Liver (tissue), 9 donors: Measurements from ENCODE around the gene PITHD1. TPM values are rescaled to one million over a fixed set of nuclear protein-coding genes. Genes with fewer than 3 reads are reported as not detected.
A peak's percentile ranks its signal among the peaks of the same experiment; 100 is the strongest.
"Not testable (repeated sequence)": the region's sequence is repeated elsewhere in the genome, so short reads cannot be mapped to it uniquely, and the experiment has no call there.

Experiments used
- DNase-seq: peaks from one replicate; pipeline ENCODE4 v3.0.0-alpha.2; 2017; ENCODE audit warnings: low spot score
- H3K27ac ChIP-seq, 2 donors: one replicate each; pipeline ENCODE4 v1.7.0; 2013; ENCODE audit warnings: inconsistent platforms in 2 of 2, low read length in 2 of 2, control low read depth in 1 of 2, low read depth in 1 of 2, mild to moderate bottlenecking in 1 of 2
- H3K27me3 ChIP-seq, 4 donors: one replicate each; pipeline versions ENCODE4 v1.6.1 to v1.7.0; 2013; ENCODE audit warnings: low read length in 3 of 4, inconsistent platforms in 1 of 4, mild to moderate bottlenecking in 1 of 4, moderate library complexity in 1 of 4; ENCODE audit not compliant: control insufficient read depth in 4 of 4, insufficient read depth in 4 of 4
- H3K36me3 ChIP-seq, 4 donors: one replicate each; pipeline versions ENCODE4 v1.6.1 to v1.7.0; 2013; ENCODE audit warnings: low read length in 3 of 4, mild to moderate bottlenecking in 3 of 4, low read depth in 1 of 4, moderate library complexity in 1 of 4; ENCODE audit not compliant: control insufficient read depth in 4 of 4, insufficient read depth in 3 of 4
- H3K4me1 ChIP-seq, 4 donors: one replicate each; pipeline versions ENCODE4 v1.6.1 to v1.7.0; 2013; ENCODE audit warnings: low read length in 3 of 4, mild to moderate bottlenecking in 3 of 4, moderate library complexity in 1 of 4; ENCODE audit not compliant: control insufficient read depth in 4 of 4, insufficient read depth in 4 of 4
- H3K4me3 ChIP-seq, 3 donors: one replicate each; pipeline versions ENCODE4 v1.6.1 to v1.7.0; 2013; ENCODE audit warnings: low read length in 3 of 3, control low read depth in 1 of 3, low read depth in 1 of 3, mild to moderate bottlenecking in 1 of 3
- H3K9ac ChIP-seq, 2 donors: one replicate each; pipeline ENCODE4 v1.7.0; 2013; ENCODE audit warnings: low read length in 2 of 2, mild to moderate bottlenecking in 2 of 2, moderate library complexity in 2 of 2, control low read depth in 1 of 2, low read depth in 1 of 2
- H3K9me3 ChIP-seq, 4 donors: one replicate each; pipeline versions ENCODE4 v1.6.1 to v1.7.0; 2013; ENCODE audit warnings: low read length in 3 of 4; ENCODE audit not compliant: control insufficient read depth in 4 of 4
- EGR1 ChIP-seq, 2 donors: IDR thresholded peaks; 2 replicates each; pipeline ENCODE4 v1.6.1; 2016 to 2018; ENCODE audit warnings: antibody characterized with exemption in 2 of 2, low read depth in 2 of 2
- FOXA1 ChIP-seq: IDR thresholded peaks from 2 replicates; pipeline ENCODE4 v1.6.1; 2016; ENCODE audit warnings: antibody characterized with exemption
- FOXA2 ChIP-seq: IDR thresholded peaks from 2 replicates; pipeline ENCODE4 v1.6.1; 2016; ENCODE audit warnings: antibody characterized with exemption
- GABPA ChIP-seq, 2 donors: IDR thresholded peaks in 1 of 2; conservative IDR thresholded peaks in 1 of 2; 2 replicates each; pipeline ENCODE4 v1.6.1; 2016; ENCODE audit warnings: antibody characterized with exemption in 2 of 2, mild to moderate bottlenecking in 1 of 2, moderate library complexity in 1 of 2
- HNF4A ChIP-seq, 2 donors: conservative IDR thresholded peaks; 2 replicates each; pipeline ENCODE4 v1.6.1; 2016; ENCODE audit warnings: antibody characterized with exemption in 2 of 2, mild to moderate bottlenecking in 2 of 2
- HNF4G ChIP-seq: IDR thresholded peaks from 2 replicates; pipeline ENCODE4 v1.6.1; 2016; ENCODE audit warnings: antibody characterized with exemption
- JUND ChIP-seq, 2 donors: IDR thresholded peaks; 2 replicates each; pipeline ENCODE4 v1.6.1; 2016; ENCODE audit warnings: antibody characterized with exemption in 2 of 2
- NR2F2 ChIP-seq: IDR thresholded peaks from 2 replicates; pipeline ENCODE4 v1.6.1; 2016; ENCODE audit warnings: antibody characterized with exemption
- RAD21 ChIP-seq, 2 donors: IDR thresholded peaks; 2 replicates each; pipeline ENCODE4 v1.6.1; 2016; ENCODE audit warnings: antibody characterized with exemption in 2 of 2, mild to moderate bottlenecking in 2 of 2
- RXRA ChIP-seq, 2 donors: IDR thresholded peaks; 2 replicates each; pipeline ENCODE4 v1.6.1; 2017 to 2018; ENCODE audit warnings: antibody characterized with exemption in 2 of 2, mild to moderate bottlenecking in 1 of 2
- SP1 ChIP-seq: IDR thresholded peaks from 2 replicates; pipeline ENCODE4 v1.6.1; 2018; ENCODE audit warnings: antibody characterized with exemption, mild to moderate bottlenecking
- TAF1 ChIP-seq: conservative IDR thresholded peaks from 2 replicates; pipeline ENCODE4 v1.6.1; 2016; ENCODE audit warnings: antibody characterized with exemption, mild to moderate bottlenecking
- YY1 ChIP-seq: IDR thresholded peaks from 2 replicates; pipeline ENCODE4 v1.6.1; 2016; ENCODE audit warnings: antibody characterized with exemption, mild to moderate bottlenecking
- WGBS: extraction: QIAGEN DNeasy Blood & Tissue Kit; methylation state at CpG from one replicate; pipeline ENCODE4 v1.1.7; 2013; 5-methylcytosine and 5-hydroxymethylcytosine counted together
- polyA plus RNA-seq, 2 donors: library from polyadenylated mRNA; stranded (reverse) in 1 of 2; unstranded in 1 of 2; fragments of 200-250 nt in 1 of 2; fragments of >200 nt in 1 of 2; fragmentation: Nextera tagmentation in 1 of 2; extraction: Ambion mirVana in 1 of 2; gene quantifications; one replicate each; pipeline versions ENCODE4 v1.2.1 to v1.2.3, GENCODE V29; 2013 to 2015
- total RNA-seq, 2 donors: library from RNA; depleted of rRNA; stranded (reverse); fragments of >200 nt; gene quantifications; one replicate each; pipeline ENCODE4 v1.2.3, GENCODE V29; 2014
- TF ChIP-seq, protein P1 (sequence below): fragments of 150-350 bp; IDR thresholded peaks from 2 replicates; pipeline ENCODE4 v1.5.1; 2017; ENCODE audit warnings: improper control_type of control experiment, low read depth, low read length; ENCODE audit not compliant: missing input control
- TF ChIP-seq, protein P2 (sequence below): IDR thresholded peaks from 2 replicates; pipeline ENCODE4 v1.6.1; 2016; ENCODE audit warnings: antibody characterized with exemption
- TF ChIP-seq, protein P3 (sequence below): IDR thresholded peaks from 2 replicates; pipeline ENCODE4 v1.6.1; 2016; ENCODE audit warnings: antibody characterized with exemption
- donor health status: healthy.
- donor health status: healthy.
- donor health status: healthy.
- donor health status: healthy.
- donor health status: healthy.

The PITHD1 gene
- total and polyA plus RNA-seq, 4 donors = 17.1 to 86.4 (median 24.8) TPM

DNA sequence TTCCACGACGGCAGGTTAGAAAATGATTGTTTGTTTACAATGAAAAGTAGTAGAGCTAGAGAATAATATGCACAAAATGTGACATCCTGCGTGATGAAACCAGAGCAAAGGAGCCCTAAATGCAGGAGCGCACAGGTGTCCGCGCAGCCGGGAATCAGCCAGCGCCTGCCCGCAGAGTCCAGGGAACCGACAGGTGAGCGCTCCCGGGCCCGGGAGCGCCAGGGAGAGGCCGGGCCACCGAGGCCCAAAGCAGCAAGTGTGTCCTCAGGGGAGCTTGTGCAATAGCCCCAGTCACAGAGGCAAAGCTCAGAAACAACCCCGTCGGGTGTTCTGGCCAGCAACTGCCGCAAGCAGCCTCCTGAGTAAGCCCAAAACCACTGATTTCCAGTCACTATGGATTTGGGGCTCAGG lies 23.1 kb downstream of the PITHD1 start:
- peak; percentile 6 to 28 for TF ChIP-seq RAD21 (IDR thresholded peaks at IDR 0.05)
- TF ChIP-seq HNF4G = no peak
- TF ChIP-seq YY1 = peak; percentile 23
- TF ChIP-seq SP1 = peak; percentile 14
- no peak for TF ChIP-seq RXRA (IDR thresholded peaks at IDR 0.05)
- TF ChIP-seq JUND (IDR thresholded peaks at IDR 0.05) = no peak
- peaks cover 12 to 50% (median 44%) of the 10 kb centered on the region in 4 donors for H3K4me1 ChIP-seq
- no peaks in the 10 kb centered on the region for H3K9me3 ChIP-seq
- peak overlapping the region; percentile 35 to 50 for H3K9ac ChIP-seq
- H3K27ac ChIP-seq = peak overlapping the region; percentile 99 to 100
- peak overlapping the region; percentile 77 to 91 (median 80) for H3K4me3 ChIP-seq
- no peaks in the 10 kb centered on the region for H3K27me3 ChIP-seq
- no peak for DNase-seq
- H3K36me3 ChIP-seq = peaks cover 3 to 25% (median 6%) of the 10 kb centered on the region in 4 donors
- 11% methylated on average over 19 of the region's 19 CpGs for WGBS

GRCh38 chr1:23801876-23802275 lies 23.7 kb downstream of the PITHD1 start:
- Histone ChIP-seq H3K9me3 (no peaks in the 10 kb centered on the region), H3K4me1 (peaks cover 12 to 50% (median 44%) of the 10 kb centered on the region in 4 donors), H3K27me3 (no peaks in the 10 kb centered on the region), H3K36me3 (peaks cover 3 to 21% (median 7%) of the 10 kb centered on the region in 4 donors), H3K4me3 (no peak overlapping the region), H3K9ac (peak overlapping the region in 1 of 2 donors; percentile 8), H3K27ac (peak overlapping the region; percentile 99 to 100)
- no peak for DNase-seq
- TF ChIP-seq HNF4G (no peak), RXRA (IDR thresholded peaks at IDR 0.05) (peak; percentile 94 to 98), FOXA2 (no peak), HNF4A (conservative IDR thresholded peaks at IDR 0.05) (peak; percentile 5 to 28), TAF1 (no peak), FOXA1 (no peak), YY1 (no peak), RAD21 (IDR thresholded peaks at IDR 0.05) (no peak), EGR1 (IDR thresholded peaks at IDR 0.05; ENCODE audit: low read depth in 2 of 2) (no peak), GABPA (IDR thresholded peaks at IDR 0.05 in 1 of 2, conservative IDR thresholded peaks at IDR 0.05 in 1 of 2) (no peak), NR2F2 (no peak), SP1 (no peak), JUND (IDR thresholded peaks at IDR 0.05) (no peak)
- TF ChIP-seq, protein P1, sequence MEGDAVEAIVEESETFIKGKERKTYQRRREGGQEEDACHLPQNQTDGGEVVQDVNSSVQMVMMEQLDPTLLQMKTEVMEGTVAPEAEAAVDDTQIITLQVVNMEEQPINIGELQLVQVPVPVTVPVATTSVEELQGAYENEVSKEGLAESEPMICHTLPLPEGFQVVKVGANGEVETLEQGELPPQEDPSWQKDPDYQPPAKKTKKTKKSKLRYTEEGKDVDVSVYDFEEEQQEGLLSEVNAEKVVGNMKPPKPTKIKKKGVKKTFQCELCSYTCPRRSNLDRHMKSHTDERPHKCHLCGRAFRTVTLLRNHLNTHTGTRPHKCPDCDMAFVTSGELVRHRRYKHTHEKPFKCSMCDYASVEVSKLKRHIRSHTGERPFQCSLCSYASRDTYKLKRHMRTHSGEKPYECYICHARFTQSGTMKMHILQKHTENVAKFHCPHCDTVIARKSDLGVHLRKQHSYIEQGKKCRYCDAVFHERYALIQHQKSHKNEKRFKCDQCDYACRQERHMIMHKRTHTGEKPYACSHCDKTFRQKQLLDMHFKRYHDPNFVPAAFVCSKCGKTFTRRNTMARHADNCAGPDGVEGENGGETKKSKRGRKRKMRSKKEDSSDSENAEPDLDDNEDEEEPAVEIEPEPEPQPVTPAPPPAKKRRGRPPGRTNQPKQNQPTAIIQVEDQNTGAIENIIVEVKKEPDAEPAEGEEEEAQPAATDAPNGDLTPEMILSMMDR = no peak
- TF ChIP-seq, protein P2, sequence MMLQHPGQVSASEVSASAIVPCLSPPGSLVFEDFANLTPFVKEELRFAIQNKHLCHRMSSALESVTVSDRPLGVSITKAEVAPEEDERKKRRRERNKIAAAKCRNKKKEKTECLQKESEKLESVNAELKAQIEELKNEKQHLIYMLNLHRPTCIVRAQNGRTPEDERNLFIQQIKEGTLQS = no peak
- TF ChIP-seq, protein P3, sequence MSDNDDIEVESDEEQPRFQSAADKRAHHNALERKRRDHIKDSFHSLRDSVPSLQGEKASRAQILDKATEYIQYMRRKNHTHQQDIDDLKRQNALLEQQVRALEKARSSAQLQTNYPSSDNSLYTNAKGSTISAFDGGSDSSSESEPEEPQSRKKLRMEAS = no peak
- 35% methylated on average over 10 of the region's 10 CpGs for WGBS

DNA sequence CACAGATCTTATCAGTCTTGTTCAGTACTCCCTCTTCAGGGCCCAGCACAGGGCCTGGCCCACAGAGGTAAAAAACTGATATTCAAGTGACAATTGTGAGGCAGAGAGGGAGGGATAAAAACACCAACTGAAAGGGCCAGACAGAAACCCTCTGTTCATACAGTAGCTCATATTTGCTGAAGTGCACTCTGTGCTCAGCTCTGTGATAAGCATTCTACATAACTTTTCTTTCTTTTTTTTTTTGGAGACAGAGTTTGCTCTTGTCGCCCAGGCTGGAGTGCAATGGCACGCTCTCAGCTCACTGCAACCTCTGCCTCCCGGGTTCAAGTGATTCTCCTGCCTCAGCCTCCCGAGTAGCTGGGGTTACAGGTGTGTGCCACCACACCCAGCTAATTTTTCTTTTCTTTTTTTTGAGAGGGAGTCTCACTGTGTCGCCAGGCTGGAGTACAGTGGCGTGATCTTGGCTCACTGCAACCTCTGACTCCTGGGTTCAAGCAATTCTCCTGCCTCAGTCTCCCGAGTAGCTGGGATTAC lies 24.7 kb downstream of the PITHD1 start:
- Histone ChIP-seq H3K36me3 (peaks cover 2 to 23% (median 9%) of the 10 kb centered on the region in 4 donors), H3K27ac (peak overlapping the region in 1 of 2 donors; percentile 100), H3K4me1 (peaks cover 12 to 47% (median 44%) of the 10 kb centered on the region in 4 donors)
- H3K4me3 ChIP-seq, DNase-seq, H3K9me3 ChIP-seq, H3K9ac ChIP-seq, H3K27me3 ChIP-seq: not testable (repeated sequence)
- 93% methylated on average over 7 of the region's 7 CpGs for WGBS
